Activated naive CD4-positive, alpha-beta T cell treated with Interleukin-2 at 50 U/mL for 16 hours (primary cell): ENCODE measurements around the gene ANKRD62.
"Not testable (repeated sequence)": the region's sequence is repeated elsewhere in the genome, so short reads cannot be mapped to it uniquely, and the experiment has no call there.

ENCODE experiments used
- DNase-seq: peaks from one replicate; pipeline ENCODE4 v3.0.0-alpha.2; 2020

Gene ANKRD62

GRCh38 chr18:12066910-12067511 lies 26.6 kb upstream of the ANKRD62 start:
- no peak for DNase-seq

DNA sequence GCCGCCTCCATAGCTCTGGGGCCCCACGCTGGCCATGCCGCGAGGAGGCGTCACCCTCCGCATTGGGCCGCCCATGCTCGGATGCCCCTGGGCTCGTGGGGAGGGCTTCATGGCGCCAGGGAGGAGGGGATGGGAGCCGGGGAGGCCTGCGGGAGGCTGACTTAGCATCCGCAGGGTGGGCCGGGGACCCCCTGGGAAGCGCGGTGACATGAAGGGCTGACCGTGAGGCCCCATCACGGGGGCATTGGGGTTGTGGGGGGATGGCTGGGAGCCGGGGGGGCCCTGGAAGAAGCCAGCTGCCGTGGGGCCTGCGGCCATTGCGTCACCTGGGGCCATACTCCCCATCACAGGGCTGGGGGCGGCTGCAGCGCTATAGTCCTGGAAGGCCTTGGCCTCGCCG lies 26.0 kb upstream of the ANKRD62 start:
- no peak for DNase-seq

DNA sequence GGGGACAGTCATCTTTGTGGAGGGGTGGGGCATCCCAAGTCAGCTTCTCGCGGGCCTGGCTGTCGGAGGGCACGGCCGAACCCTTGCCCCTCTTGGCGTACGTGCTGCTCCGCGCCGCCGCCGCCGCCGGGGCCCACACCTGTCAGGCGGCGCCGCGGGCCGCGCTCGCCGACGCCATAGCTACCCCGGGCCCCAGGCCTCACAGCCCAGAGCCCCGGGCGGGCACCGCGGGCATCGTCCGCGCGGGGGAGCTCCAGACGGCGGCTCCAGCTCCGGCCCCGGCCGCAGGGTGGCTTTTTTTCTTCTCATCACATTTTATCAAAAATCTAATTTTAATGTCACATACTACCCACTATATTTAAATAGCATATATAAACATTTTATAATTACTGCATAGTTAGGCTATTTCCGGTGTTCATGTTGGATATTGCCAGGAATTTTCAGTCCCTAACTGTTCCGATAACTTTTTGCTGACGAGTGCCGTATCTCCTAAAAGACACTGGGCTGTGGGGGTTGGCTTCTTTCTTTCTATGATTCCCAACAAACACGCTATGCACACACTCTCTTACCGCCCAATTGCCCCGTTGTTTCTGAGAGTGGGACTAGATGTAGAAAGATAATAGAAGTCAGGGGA lies 25.2 kb upstream of the ANKRD62 start:
- not testable (repeated sequence) for DNase-seq

DNA sequence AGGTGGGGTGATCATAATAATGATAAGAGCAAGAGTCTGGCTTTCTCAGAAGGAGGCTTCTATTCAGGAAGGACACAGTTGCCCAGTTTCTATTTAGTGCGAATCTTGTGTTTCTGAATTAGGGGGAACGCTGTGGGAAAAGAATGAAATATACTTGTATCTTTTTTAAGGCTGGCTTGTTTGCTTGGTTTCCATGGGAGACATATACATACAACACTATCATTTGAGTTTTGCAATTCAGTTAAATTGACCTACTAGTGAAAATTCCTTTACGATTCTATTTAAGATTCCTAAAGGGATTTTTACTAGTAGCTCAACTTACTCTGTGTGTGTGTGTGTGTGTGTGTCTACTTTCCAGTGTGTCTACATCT lies 24.7 kb upstream of the ANKRD62 start:
- no peak for DNase-seq

- DNase-seq: not testable (repeated sequence)
Observed at GRCh38 chr18:12071066-12071465, 22.6 kb upstream of the ANKRD62 start.

DNA sequence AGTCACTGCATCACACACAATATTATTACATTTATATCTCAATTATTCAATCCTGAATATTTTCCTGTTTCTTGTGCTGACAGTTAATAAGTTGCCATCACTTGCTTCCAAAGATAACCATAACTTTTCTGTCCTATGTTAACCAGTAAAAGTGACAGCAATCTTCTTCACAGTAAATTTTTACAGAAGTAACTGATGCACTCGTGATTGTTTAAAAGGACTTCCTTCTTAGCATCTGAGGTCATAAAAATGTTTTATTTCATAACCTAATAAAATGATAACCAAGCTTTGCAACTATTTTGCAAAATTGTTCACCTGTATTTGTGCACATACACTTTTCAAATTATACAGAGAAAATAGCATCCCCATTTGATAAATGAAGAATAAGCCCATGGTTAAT lies 20.6 kb upstream of the ANKRD62 start:
- DNase-seq: no peak

GRCh38 chr18:12074736-12075135 lies 18.9 kb upstream of the ANKRD62 start:
- no peak for DNase-seq

GRCh38 chr18:12076424-12077140 lies 17.1 kb upstream of the ANKRD62 start:
- no peak for DNase-seq

DNA sequence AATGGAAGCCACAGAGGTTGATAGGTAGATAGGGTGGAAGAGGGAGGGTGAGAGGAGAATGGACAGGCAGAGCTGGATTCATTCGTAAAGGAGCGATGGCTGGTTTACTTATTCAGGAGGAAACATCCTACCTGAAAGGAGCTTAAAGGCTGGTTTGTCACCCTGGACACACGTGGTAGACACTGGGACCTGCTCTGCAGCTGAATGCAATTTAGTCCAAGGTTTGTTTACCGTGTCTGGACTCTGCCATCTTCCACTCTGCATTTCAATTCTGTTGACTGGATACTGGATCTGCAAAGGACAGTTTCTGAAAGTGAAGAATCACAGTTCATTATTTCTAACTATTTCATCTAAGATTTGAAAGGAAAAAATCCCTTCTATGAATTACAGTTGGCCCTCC lies 15.6 kb upstream of the ANKRD62 start:
- DNase-seq: not testable (repeated sequence)

DNA sequence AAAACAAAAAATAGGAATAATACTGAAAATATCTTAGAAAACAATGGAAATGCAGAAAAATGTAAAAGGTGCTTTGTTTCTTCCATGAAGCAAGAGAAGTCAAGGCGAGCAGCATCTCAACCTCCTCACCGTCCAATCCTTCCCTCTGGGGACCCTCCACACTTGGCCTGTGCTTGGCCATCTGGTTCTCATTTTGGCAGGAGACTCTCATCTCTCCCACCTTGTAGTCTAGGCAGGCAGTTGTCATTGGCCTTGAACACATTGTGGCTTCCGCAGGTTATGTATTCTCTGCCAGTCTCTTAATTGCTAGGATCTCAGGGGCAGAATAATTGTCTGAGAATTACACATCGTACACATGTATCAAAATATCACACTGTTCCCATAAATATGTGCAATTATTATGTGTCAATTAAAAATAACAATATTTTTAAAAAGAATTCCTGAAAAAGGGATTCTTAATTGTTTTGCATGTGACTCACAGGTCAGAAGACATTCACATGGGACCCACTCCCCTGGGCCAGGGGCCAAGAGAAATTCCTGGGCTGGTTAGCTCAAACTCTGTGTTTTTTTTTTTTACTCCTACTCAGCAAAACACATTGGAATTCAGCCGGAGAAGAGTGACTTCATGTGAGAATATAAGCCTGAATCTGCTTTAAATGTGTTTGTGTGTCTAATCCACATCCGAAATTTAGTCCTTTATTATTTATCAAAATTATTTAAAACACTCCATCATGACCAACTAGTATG lies 14.0 kb upstream of the ANKRD62 start:
- no peak for DNase-seq

- DNase-seq: no peak
Observed at GRCh38 chr18:12085136-12085535, 8.5 kb upstream of the ANKRD62 start.

- DNase-seq: no peak
Observed at GRCh38 chr18:12085786-12086185, 7.9 kb upstream of the ANKRD62 start.

DNA sequence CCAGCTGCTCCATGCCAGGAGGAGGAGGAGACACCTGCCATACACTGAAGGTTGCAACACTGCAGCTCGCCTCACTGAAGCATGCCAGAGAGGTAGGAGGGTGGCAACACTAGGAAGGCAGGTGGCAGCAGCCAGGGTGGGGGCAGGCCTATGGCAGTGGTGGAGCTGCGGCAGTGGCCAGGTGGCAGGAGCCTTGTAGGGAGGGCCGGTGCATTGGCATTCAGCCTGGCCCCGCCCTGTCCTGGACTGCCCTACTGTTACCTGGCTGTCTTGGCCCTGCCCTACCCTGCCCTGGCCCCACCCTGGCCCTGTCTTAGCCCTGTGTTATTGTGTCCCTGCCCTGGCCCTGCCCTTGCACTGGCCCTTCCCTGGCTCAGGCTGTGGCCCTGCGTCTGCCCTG lies 7.4 kb upstream of the ANKRD62 start:
- DNase-seq: no peak

DNA sequence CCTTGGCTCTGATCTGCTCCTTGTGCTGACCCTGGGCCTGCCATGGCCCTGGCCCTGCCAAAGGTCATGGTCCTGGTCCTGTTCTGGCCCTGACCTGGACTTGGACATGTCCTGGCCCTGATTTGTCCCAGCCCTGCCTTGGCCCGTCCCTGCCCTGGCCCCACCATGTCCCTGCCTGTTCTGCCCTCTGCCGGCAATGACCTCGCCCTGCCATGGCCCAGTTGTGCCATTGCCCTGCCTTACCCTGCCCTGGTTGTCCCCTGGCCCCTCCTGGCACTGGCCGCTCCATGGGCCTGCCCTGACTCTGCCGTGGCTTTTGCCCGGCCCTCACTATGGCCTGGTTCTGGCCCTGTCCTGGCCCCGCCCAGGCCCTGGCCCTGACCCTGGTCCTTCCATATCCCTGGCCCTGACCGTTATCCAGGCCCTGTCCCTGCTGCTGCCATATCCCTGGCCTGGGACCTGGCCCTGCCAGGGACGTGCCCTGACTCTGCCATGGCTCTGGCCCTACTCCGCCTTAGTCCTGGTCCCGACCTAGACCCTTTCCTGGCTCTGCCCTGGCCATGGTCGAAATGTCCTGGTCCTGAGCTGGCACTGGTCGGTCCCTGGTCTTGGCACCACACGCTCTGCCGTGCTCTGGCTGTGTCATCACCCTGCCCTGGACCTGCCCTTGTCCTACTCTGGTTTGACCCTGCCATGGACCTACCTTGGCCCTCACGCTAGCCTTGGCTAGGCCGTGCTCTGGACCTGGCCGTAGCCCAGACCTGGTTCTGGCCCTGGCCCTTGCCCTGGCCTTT lies 6.8 kb upstream of the ANKRD62 start:
- DNase-seq: no peak

- no peak for DNase-seq
Observed at GRCh38 chr18:12087471-12088025, 6.1 kb upstream of the ANKRD62 start.

DNA sequence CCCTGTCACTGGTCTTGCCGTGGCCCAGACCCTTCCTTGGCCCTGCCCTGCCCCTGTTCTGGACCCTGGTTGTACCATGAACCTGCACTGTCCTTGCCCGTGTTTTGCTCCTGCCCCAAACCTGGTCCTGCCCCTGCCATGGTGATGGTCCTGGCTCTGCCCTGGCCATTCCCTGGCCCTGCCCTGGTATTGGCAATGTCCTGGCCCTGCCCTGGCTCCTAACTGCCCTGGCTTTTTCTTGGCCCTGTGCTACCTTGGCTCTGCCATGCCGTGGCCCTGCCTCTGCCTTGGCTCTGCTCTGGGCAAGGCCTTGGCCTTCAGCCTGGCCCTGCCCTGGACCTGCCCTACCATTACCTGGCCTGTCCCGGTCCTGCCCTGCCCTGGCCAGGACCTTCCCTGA lies 5.5 kb upstream of the ANKRD62 start:
- no peak for DNase-seq

- DNase-seq: no peak
Observed at GRCh38 chr18:12088731-12089375, 4.8 kb upstream of the ANKRD62 start.

GRCh38 chr18:12091538-12092141 lies 2.0 kb upstream of the ANKRD62 start:
- DNase-seq: no peak

DNA sequence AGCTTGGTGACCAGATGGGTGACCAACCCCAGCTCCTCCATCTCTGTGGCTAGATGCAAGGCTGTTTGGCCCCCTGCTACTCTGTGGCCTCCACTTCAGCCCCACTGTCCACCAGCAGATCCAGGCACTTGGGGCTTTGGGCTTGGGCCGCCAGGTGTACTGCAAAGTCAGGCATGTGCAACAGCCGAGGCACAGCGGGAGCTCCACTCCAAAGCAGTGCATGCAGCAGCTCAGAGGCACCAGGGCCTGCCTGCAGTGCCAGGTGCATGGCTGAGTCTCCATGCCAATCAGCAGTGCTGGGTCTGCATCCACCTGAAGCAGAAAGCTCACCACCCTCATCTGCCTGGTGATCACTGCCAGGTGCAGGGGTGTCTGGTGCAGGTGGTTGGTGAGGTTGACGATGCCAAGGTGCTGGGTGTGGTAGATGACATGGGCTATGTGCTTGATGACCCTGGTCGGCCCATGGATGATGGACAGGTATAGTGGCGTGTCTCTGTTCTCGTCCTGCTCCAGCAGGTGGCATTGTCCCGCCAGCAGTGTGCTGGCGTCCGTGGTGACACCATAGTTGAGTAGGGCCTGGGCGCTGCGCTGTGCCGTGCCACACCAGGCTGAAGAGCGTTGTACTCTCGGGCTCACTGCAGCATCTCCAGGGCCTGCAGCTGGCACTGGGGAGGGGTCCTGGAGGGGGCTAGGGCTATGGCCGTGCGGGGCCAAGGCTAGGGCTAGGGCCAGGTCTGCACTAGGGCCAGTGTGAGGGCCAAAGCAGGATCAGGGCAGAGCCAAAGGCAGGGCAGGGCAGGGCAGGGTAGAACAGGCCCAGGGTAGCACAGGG lies 1.0 kb upstream of the ANKRD62 start:
- no peak for DNase-seq

GRCh38 chr18:12098374-12098773 lies 4.7 kb downstream of the ANKRD62 start:
- DNase-seq: no peak

- no peak for DNase-seq
Observed at GRCh38 chr18:12099160-12099559, 5.5 kb downstream of the ANKRD62 start.
